HG02981 (cell line): Measurements from ENCODE around the gene IFT20.
"Not testable (repeated sequence)": the region's sequence is repeated elsewhere in the genome, so short reads cannot be mapped to it uniquely, and the experiment has no call there.

ENCODE experiments used
- ATAC-seq: cut with Tn5 transposase; IDR thresholded peaks from one replicate; pipeline ENCODE4 v1.9.1; 2021; ENCODE audit warnings: mild to moderate bottlenecking, moderate library complexity; ENCODE audit not compliant: unreplicated experiment

Gene IFT20

DNA sequence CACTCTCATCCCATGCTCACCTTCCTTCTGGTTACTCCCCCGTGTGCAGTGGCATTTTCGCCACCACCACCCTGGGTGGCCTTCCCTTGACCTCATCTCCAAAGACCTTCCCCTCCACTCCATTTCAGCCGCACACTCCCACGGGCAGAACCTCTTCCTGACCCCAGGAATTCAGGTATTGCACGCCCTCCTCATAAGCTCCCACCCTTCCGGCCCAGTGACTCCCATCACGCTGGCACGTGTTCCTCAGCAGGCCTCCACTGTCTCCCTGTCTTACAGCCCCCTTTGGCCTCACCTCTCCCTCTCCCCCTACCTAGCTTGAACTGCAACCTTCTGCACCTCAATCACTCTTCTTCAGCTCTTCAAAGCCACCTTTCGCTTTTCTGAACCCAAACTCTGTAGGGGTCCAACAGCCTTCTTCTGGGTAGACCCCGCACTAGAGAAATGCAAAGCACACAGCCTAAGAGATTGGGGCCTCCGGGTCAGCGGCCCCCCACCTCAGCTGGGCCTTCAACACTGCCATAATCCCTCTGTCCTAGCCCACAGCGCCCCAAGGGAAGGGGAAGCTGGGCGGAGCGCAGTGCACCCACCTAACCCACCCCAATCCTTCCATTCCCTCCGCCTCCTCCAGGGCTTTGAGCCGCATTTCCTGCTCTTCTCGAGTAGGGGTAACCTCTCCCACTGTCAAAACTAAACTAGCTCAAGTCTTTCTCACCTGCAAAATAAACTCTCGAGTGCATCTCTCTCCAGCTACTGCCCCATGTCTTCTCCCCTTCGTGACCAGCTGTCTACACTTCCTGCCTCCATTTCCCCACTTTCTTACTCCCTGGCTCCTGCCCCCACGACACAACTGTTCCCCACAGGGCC is 17.9 kb downstream of the IFT20 start:
- ATAC-seq: no peak

DNA sequence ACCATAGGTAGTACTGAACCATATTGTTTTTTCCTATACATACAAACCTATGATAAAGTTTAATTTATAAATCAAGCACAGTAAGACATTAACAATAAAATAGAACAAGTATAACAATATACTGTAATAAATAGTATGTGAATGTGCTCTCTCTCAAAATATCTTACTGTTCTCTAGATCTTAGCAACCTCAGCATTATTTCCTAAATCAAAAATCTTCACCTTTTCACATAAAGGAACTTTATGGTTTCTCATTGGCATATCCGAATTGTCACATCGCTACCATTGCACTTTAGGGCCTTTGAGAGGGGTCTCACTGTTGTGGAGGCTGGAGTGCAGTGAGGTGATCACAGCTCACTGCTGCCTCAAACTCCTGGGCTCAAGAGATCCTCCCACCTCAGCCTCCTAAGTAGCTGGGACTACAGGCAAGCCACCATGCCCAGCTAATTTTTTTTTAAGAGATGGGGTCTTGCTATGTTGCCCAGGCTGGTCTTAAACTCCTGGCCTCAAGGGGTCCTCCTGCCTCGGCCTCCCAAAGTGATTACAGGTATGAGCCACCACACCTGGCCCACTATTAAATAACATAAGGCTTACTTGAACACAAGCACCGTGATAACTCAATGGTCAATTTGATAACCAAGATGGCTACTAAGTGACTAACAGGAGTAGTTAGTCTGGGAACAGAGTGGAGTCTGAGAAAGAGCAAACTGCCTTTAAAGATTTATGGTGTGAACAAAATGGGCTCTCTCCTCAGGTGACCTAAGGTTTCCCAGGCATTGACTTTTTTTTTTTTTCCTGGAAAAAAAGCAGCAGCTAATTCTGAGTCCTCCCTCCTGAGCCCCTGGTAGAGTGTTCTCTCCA is 19.2 kb downstream of the IFT20 start:
- ATAC-seq: no peak

DNA sequence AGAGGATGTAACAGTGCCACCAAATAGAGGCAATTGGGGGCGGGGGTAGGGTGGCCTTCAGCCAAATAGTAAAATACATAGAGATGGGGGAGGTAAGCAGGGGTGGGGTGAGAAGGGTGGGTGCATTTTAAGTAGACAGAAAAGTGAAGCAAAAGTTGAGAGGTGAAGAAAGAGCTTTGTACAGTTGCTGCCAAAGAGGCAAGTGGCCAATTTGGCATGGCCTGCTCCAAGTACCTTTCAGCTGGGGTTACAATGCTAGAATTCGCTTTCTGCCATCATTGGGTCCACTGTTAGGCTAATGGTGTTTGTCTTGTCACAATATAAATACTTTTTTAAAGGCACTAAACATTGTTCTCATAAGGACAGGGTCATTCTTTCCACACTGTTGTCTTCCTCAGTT is 21.4 kb downstream of the IFT20 start:
- no peak for ATAC-seq

DNA sequence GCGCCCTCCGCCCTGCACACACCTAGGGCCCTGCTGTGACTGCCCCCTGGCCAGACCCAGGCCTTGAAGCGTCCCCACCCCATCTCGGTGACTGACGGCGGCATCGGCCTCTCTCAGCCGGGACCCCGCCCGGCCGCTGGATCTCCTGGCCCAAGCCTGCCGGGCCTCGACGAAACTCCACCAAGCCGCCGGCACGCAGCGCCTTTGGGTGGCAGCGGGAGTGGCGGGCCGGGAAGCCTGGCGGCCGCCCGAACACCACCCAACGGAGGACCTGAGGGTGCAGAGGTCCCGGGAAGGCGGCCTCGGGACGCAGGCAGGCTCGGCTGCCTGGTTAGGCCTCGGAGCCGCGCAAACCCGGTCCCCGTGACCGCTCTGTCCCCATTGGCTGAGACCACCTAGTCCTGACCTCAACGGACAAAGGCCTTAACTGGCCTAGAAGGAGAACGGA is 28.3 kb downstream of the IFT20 start:
- ATAC-seq: no peak

DNA sequence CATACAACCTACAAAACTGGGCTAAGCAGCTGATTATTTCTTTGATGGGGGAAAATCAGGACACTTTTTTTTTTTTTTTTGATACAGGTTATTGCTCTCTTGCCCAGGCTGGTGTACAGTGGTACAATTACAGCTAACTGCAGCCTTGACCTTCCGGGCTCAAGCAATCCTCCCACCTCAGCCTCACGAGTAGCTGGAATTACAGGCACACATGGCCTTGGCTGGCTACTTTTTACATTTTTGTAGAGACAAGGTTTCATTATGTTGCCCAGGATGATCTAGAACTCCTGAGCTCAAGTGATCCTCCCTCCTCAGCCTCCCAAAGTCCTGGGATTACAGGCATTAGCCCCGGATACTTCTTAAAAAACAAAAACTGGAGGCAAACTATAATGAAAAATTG is 36.8 kb downstream of the IFT20 start:
- ATAC-seq: no peak

DNA sequence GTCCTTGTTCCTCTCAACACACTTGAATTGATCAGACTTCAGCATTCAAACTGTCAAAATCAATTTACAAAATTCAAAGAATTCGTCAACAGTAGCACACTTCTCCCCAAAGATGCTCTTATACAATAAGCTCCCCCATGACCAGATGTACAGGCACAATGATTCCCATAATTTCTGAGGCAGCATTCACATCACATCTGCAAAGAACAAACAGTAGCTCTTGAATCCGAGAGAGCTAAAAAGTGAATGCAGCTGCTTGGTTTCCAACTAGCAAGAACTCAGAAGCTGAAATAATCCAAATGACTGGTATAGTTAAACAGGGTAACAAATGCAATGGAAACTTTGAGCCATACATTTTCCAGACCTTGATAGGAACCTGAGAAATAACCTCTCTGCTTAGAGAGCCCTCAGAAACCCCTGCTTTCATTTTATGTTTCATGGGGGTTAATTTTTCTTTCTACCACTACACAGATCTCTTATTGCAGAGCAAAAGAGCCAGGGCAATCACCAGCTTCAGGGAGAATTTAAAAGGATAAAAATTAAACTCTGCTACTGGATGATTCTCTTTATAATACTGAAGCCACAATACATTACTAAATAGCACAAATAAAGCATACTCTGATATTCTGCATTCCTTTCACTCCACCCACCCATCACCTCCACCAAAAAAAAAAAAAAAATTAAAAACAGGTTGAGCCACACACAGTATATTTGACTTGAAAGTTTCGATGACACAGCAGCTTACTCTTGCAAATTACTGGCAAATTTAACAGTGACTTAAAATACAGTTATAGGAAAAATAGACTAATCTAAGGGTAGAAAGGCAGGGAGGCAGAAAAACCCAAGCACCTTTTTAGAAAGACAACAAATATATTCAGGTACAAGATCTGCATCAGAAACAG is 39.3 kb downstream of the IFT20 start:
- no peak for ATAC-seq

DNA sequence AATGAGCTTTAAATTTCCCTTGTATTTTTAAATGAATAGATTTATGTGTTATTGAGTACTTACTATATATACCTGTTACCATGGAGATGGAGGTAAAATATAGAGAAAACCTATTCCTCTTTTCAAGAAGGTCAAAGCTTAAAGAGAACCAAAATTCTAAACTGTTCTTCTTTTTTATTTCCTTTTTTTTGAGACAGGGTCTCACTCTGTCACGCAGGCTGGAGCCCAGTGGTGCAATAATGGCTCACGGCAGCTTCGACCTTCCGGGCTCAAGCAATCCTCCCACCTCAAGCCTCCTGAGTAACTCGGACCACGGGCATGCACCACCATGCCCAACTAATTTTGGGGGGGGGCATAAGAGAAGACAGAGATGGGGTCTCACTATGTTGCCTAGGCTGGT is 41.3 kb downstream of the IFT20 start:
- no peak for ATAC-seq

DNA sequence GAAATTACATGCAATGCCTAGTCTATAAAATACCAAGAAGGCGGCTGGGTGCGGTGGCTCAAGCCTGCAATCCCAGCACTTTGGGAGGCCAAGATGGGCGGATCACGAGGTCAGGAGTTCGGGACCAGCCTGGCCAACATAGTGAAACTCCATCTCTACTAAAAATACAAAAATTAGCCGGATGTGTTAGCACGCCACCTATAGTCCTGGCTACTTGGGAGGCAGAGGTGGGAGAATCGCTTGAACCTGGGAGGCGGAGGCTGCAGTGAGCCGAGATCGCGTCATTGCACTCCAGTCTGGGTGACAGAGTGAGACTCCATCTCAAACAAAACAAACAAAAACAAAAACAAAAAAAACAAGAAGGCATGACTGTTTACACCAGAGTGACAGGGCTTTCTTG is 42.4 kb downstream of the IFT20 start:
- ATAC-seq: not testable (repeated sequence)

DNA sequence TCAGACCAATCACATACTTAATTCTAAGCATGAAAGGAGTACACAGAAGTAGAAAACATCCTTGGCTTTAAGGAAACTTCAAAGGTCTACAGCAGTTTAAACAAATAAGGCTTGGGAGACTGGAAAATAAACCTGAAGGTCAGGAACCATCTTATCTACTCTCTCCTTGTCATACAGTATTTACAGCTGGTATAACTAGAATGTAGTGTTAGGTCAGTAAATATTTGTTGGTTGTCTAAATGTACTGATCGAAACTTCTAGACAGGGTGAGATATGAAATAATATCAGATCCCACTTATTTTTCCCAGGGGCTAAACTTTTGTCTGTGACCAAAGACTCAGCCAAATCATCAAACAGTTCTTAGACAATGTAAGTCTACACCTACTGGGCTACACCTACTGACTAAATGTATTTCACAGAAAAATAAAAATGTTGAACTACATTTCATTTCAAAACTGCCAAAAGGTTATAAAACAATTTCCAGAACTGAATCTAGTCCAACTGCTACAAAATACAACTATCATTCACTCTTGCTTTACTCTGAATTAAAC is 43.4 kb downstream of the IFT20 start:
- ATAC-seq: no peak

DNA sequence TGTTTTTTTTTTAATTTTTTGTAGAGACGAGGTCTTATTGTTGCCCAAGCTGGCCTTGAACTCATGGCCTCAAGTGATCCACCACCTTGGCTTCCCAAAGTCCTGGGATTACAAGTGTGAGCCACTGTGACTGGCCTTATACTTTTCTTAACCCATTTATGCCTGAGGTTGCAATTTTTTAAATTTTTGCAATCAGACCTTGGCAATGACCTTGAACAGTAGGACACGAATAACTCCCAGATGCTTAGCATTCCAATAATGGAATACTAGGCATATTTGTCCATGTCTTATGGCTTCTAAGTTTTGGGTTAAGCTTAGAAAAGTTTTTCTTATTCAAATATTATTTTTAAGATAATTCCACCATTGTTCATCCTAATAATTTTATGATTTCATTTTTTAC is 44.6 kb downstream of the IFT20 start:
- no peak for ATAC-seq

DNA sequence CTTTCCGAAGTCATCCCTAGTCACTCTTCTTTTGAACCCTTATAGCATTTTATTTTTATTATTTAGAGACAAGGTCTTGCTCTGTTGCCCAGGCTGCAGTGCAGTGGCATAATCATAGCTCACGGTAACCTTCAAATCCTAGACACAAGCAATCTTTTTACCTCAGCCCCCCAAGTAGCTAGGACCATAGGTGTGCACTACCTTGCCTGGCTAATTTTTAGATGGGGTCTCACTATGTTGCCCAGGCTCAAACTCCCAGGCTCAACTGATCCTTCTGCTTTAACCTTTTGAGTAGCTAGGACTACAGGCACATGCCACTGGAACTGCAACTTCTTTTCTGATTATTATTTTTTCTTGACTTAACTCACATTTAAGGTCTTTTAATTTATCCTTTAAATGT is 49.3 kb downstream of the IFT20 start:
- no peak for ATAC-seq

DNA sequence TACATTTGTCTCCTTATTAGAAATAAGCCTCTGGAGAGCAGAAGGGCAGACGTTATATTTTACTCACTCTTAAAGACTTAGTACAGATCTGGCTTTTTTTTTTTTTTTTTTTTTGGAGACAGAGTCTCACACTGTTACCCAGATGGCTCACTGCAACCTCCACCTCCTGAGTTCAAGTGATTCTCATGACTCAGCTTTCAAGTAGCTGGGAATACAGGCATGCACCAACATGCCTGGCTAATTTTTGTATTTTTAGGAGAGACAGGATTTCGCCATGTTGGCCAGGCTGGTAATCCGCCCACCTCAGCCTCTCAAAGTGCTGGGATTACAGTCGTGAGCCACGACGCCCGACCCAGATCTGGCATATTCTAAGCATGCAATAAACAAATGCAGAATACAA is 52.7 kb downstream of the IFT20 start:
- ATAC-seq: no peak

DNA sequence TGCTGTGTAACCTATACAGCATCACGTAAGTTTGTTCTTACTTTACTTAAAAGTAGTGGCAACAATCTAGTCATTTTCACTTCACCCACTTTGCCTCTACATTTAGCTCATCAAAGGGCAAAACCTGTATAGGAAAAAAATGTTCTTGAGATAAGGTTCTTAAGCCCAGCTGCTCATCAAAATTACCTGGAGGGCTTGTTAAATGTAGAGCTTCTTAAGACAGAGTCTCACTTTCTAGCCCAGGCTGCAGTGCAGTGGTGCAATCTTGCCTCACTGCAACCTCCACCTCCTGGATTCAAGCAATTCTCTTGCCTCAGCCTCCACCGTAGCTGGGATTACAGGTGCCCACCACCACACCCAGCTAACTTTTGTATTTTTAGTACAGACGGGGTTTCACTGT is 54.4 kb downstream of the IFT20 start:
- no peak for ATAC-seq

DNA sequence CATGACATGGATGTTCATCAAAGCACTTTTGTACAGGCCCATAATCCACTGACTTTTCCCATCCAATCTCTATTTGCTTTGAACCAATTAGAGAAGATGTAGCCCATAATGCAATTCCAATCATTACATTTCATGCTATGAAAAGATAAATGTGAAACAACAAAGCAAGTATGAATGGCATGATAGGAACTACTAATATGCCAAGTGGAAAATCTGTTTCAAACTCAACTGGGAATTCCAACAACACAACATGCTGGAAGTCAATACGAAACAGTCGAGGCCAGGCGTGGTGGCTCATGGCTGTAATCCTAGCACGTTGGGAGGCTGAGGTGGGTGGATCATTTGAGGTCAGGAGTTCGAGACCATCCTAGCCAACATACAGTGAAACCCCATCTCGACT is 55.9 kb downstream of the IFT20 start:
- ATAC-seq: no peak
